ENCODE data around the gene MAZ. TPM values are rescaled to one million over a fixed set of nuclear protein-coding genes. Genes with fewer than 3 reads are reported as not detected.

Gene MAZ
- total and polyA plus RNA-seq, 2 of the 13 experiments (the other 11 are each of a cell fraction or from before 2014, with no cell fraction given): 203 to 277 TPM

- TF ChIP-seq NFATC3 (CRISPR knock-in tag; IDR thresholded peaks at IDR 0.05) (no peak), RFX5 (IDR thresholded peaks at IDR 0.05; ENCODE audit: low read depth, low read length) (0 out of 2 replicates have a peak, but pooled peaks have one; percentile 18), TFDP1 (CRISPR knock-in tag; IDR thresholded peaks at IDR 0.05; ENCODE audit: borderline replicate concordance) (no peak), CENPT (CRISPR knock-in tag; IDR thresholded peaks at IDR 0.05; ENCODE audit: low read depth) (no peak), HMG20A (CRISPR knock-in tag; IDR thresholded peaks at IDR 0.05; ENCODE audit: borderline replicate concordance) (no peak), DR1 (CRISPR knock-in tag; IDR thresholded peaks at IDR 0.05) (no peak), PRDM4 (CRISPR knock-in tag; IDR thresholded peaks at IDR 0.05; ENCODE audit: borderline replicate concordance) (no peak), RARG (CRISPR knock-in tag; IDR thresholded peaks at IDR 0.05; ENCODE audit: low read depth) (no peak), ZBTB1 (CRISPR knock-in tag; IDR thresholded peaks at IDR 0.05; ENCODE audit: borderline replicate concordance) (no peak), ZNF224 (CRISPR knock-in tag; IDR thresholded peaks at IDR 0.05) (no peak), ZNF333 (CRISPR knock-in tag; IDR thresholded peaks at IDR 0.05; ENCODE audit: borderline replicate concordance) (no peak), GPBP1L1 (CRISPR knock-in tag; IDR thresholded peaks at IDR 0.05) (no peak), MAFF (IDR thresholded peaks at IDR 0.05; ENCODE audit: low read depth, low read length) (peak; percentile 90), ZNF691 (CRISPR knock-in tag; IDR thresholded peaks at IDR 0.05; ENCODE audit: borderline replicate concordance, low read depth) (no peak), ZNF251 (CRISPR knock-in tag; IDR thresholded peaks at IDR 0.05) (no peak), SPEN (CRISPR knock-in tag; IDR thresholded peaks at IDR 0.05; ENCODE audit: low read depth) (no peak), LCORL (IDR thresholded peaks at IDR 0.05) (no peak), LCORL (CRISPR knock-in tag; IDR thresholded peaks at IDR 0.05) (no peak), ZNF747 (CRISPR knock-in tag; IDR thresholded peaks at IDR 0.05; ENCODE audit: borderline replicate concordance) (no peak), FOXK2 (IDR thresholded peaks at IDR 0.05) (no peak), CREB1 (IDR thresholded peaks at IDR 0.05) (no peak), CREB1 (CRISPR knock-in tag; IDR thresholded peaks at IDR 0.05) (no peak), KAT2B (IDR thresholded peaks at IDR 0.05; ENCODE audit: borderline replicate concordance, low read depth, low read length) (no peak), TCF7L2 (IDR thresholded peaks at IDR 0.05; ENCODE audit: low read depth, low read length) (no peak), MAFG (CRISPR knock-in tag; IDR thresholded peaks at IDR 0.05) (peak; percentile 18; the same call in 1 of the 2 replicates)
Observed at GRCh38 chr16:29808219-29808900, 2.0 kb downstream of the MAZ start (continued).

Measured in HepG2 (cell line).